ENCODE data around the gene SHH. TPM values are rescaled to one million over a fixed set of nuclear protein-coding genes. Genes with fewer than 3 reads are reported as not detected.

SHH gene
- total and polyA plus RNA-seq, 2 of the 13 experiments (the other 11 are each of a cell fraction or from before 2014, with no cell fraction given): 1.9 to 3.4 TPM

DNA sequence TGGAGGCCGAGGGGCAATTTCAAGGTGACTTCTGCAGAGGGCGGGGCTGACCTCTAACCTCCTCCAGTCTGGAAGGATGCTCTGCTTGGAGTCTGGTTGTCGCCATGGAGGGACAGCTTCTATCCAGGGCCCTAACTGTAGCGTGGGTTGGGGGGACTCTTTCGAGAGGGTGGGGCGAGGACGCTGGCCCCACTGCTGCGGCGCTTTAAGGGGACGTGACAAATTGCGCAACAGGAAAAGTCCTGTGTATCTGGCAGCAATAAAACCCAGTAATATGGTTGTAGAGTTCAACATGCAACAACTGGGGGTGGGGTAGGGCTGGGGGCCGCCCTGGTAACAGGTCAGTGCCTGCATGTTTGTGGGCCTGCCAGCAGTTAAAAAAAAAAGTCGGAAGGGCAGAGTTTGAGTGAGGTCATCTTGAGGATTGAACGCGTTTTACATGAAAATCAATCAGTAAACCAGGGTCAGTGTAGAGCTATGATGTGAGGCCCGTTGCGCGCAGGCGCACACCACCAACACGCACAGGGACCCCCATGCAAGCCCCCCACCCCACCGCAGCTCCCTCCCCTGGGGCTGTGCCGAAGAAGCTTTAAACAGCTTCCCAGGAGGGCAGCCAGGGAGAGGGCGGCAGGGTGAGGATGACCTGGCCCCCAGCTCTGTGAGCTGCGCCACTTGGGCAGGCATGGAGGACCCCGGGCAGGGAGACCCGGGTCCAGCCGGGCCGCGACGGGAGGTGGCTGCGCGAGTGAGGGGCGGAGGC, 4.3 kb downstream of the SHH start (continued):
- TF ChIP-seq, protein P1, sequence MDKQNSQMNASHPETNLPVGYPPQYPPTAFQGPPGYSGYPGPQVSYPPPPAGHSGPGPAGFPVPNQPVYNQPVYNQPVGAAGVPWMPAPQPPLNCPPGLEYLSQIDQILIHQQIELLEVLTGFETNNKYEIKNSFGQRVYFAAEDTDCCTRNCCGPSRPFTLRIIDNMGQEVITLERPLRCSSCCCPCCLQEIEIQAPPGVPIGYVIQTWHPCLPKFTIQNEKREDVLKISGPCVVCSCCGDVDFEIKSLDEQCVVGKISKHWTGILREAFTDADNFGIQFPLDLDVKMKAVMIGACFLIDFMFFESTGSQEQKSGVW (CRISPR knock-in tag; IDR thresholded peaks at IDR 0.05; ENCODE audit: borderline replicate concordance): 0 out of 2 replicates have a peak, but pooled peaks have one; percentile 75
- TF ChIP-seq, protein P2, sequence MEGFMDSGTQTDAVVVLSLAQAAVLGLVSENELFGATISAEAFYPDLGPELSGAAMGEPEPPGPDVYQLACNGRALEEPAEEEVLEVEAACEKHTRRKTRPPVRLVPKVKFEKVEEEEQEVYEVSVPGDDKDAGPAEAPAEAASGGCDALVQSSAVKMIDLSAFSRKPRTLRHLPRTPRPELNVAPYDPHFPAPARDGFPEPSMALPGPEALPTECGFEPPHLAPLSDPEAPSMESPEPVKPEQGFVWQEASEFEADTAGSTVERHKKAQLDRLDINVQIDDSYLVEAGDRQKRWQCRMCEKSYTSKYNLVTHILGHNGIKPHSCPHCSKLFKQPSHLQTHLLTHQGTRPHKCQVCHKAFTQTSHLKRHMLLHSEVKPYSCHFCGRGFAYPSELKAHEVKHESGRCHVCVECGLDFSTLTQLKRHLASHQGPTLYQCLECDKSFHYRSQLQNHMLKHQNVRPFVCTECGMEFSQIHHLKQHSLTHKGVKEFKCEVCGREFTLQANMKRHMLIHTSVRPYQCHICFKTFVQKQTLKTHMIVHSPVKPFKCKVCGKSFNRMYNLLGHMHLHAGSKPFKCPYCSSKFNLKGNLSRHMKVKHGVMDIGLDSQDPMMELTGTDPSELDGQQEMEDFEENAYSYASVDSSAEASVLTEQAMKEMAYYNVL (CRISPR knock-in tag; IDR thresholded peaks at IDR 0.05; ENCODE audit: borderline replicate concordance): no peak
- TF ChIP-seq, protein P3, sequence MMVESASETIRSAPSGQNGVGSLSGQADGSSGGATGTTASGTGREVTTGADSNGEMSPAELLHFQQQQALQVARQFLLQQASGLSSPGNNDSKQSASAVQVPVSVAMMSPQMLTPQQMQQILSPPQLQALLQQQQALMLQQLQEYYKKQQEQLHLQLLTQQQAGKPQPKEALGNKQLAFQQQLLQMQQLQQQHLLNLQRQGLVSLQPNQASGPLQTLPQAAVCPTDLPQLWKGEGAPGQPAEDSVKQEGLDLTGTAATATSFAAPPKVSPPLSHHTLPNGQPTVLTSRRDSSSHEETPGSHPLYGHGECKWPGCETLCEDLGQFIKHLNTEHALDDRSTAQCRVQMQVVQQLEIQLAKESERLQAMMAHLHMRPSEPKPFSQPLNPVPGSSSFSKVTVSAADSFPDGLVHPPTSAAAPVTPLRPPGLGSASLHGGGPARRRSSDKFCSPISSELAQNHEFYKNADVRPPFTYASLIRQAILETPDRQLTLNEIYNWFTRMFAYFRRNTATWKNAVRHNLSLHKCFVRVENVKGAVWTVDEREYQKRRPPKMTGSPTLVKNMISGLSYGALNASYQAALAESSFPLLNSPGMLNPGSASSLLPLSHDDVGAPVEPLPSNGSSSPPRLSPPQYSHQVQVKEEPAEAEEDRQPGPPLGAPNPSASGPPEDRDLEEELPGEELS (CRISPR knock-in tag; IDR thresholded peaks at IDR 0.05): peak; percentile 57
- TF ChIP-seq, protein P4, sequence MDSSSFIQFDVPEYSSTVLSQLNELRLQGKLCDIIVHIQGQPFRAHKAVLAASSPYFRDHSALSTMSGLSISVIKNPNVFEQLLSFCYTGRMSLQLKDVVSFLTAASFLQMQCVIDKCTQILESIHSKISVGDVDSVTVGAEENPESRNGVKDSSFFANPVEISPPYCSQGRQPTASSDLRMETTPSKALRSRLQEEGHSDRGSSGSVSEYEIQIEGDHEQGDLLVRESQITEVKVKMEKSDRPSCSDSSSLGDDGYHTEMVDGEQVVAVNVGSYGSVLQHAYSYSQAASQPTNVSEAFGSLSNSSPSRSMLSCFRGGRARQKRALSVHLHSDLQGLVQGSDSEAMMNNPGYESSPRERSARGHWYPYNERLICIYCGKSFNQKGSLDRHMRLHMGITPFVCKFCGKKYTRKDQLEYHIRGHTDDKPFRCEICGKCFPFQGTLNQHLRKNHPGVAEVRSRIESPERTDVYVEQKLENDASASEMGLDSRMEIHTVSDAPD (CRISPR knock-in tag; IDR thresholded peaks at IDR 0.05): no peak
- TF ChIP-seq PRPF4 (IDR thresholded peaks at IDR 0.05; ENCODE audit: low read depth, low read length, poor library complexity, severe bottlenecking) (no peak), HNF4G (IDR thresholded peaks at IDR 0.05; ENCODE audit: borderline replicate concordance, low read depth, low read length) (0 out of 2 replicates have a peak, but pooled peaks have one; percentile 18), HNF4G (CRISPR knock-in tag; IDR thresholded peaks at IDR 0.05; ENCODE audit: borderline replicate concordance, low read depth) (0 out of 2 replicates have a peak, but pooled peaks have one; percentile 15), PTBP1 (IDR thresholded peaks at IDR 0.05; ENCODE audit: low read depth, low read length, poor library complexity, severe bottlenecking) (no peak), YY1 (IDR thresholded peaks at IDR 0.05; ENCODE audit: insufficient read depth, insufficient replicate concordance, low read depth, low read length) (peak; percentile 23), ZFP1 (CRISPR knock-in tag; IDR thresholded peaks at IDR 0.05) (no peak), ZSCAN21 (CRISPR knock-in tag; IDR thresholded peaks at IDR 0.05; ENCODE audit: borderline replicate concordance) (no peak), HCFC1 (IDR thresholded peaks at IDR 0.05; ENCODE audit: low read depth, low read length) (no peak)
- TF ChIP-seq, protein P5, sequence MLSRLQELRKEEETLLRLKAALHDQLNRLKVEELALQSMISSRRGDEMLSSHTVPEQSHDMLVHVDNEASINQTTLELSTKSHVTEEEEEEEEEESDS (CRISPR knock-in tag; IDR thresholded peaks at IDR 0.05; ENCODE audit: borderline replicate concordance): no peak
- TF ChIP-seq, protein P6, sequence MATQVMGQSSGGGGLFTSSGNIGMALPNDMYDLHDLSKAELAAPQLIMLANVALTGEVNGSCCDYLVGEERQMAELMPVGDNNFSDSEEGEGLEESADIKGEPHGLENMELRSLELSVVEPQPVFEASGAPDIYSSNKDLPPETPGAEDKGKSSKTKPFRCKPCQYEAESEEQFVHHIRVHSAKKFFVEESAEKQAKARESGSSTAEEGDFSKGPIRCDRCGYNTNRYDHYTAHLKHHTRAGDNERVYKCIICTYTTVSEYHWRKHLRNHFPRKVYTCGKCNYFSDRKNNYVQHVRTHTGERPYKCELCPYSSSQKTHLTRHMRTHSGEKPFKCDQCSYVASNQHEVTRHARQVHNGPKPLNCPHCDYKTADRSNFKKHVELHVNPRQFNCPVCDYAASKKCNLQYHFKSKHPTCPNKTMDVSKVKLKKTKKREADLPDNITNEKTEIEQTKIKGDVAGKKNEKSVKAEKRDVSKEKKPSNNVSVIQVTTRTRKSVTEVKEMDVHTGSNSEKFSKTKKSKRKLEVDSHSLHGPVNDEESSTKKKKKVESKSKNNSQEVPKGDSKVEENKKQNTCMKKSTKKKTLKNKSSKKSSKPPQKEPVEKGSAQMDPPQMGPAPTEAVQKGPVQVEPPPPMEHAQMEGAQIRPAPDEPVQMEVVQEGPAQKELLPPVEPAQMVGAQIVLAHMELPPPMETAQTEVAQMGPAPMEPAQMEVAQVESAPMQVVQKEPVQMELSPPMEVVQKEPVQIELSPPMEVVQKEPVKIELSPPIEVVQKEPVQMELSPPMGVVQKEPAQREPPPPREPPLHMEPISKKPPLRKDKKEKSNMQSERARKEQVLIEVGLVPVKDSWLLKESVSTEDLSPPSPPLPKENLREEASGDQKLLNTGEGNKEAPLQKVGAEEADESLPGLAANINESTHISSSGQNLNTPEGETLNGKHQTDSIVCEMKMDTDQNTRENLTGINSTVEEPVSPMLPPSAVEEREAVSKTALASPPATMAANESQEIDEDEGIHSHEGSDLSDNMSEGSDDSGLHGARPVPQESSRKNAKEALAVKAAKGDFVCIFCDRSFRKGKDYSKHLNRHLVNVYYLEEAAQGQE (IDR thresholded peaks at IDR 0.05; ENCODE audit: borderline replicate concordance in 1 of 2, low read depth in 1 of 2, low read length in 2 of 2): peak in 1 of 2 experiments; percentile 7; a peak in 1 of 4 replicates
- TF ChIP-seq, protein P7, sequence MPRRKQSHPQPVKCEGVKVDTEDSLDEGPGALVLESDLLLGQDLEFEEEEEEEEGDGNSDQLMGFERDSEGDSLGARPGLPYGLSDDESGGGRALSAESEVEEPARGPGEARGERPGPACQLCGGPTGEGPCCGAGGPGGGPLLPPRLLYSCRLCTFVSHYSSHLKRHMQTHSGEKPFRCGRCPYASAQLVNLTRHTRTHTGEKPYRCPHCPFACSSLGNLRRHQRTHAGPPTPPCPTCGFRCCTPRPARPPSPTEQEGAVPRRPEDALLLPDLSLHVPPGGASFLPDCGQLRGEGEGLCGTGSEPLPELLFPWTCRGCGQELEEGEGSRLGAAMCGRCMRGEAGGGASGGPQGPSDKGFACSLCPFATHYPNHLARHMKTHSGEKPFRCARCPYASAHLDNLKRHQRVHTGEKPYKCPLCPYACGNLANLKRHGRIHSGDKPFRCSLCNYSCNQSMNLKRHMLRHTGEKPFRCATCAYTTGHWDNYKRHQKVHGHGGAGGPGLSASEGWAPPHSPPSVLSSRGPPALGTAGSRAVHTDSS (CRISPR knock-in tag; conservative IDR thresholded peaks at IDR 0.05): no peak

Measured in HepG2 (cell line).